IPS-15b (cell line): ENCODE data around the gene FHOD1.

ENCODE experiments used
- H3K27me3 ChIP-seq: one replicate; pipeline ENCODE4 v1.6.1; 2013; ENCODE audit warnings: low read length; ENCODE audit not compliant: control insufficient read depth, insufficient read depth
- H3K36me3 ChIP-seq: one replicate; pipeline ENCODE4 v1.6.1; 2013; ENCODE audit warnings: low read length; ENCODE audit not compliant: control insufficient read depth, insufficient read depth
- H3K4me1 ChIP-seq: one replicate; pipeline ENCODE4 v1.6.1; 2013; ENCODE audit warnings: mild to moderate bottlenecking, low read length; ENCODE audit not compliant: control insufficient read depth, insufficient read depth
- H3K4me3 ChIP-seq: one replicate; pipeline ENCODE4 v1.5.1; 2013; ENCODE audit warnings: low read depth, low read length
- H3K9ac ChIP-seq: one replicate; pipeline ENCODE4 v1.6.1; 2013; ENCODE audit warnings: low read depth, mild to moderate bottlenecking, low read length
- H3K9me3 ChIP-seq: one replicate; pipeline ENCODE4 v1.6.1; 2013; ENCODE audit warnings: mild to moderate bottlenecking, low read length; ENCODE audit not compliant: control insufficient read depth, insufficient read depth

Gene FHOD1

GRCh38 chr16:67282447-67282805, 35.1 kb upstream of the FHOD1 start:
- H3K4me1 ChIP-seq = no peaks in the 10 kb centered on the region
- H3K36me3 ChIP-seq = peaks cover 6% of the 10 kb centered on the region

GRCh38 chr16:67281536-67282446, 34.5 kb upstream of the FHOD1 start:
- H3K9ac ChIP-seq = no peak overlapping the region

More at GRCh38 chr16:67282447-67282805, 35.1 kb upstream of the FHOD1 start:
- Histone ChIP-seq H3K27me3 (no peaks in the 10 kb centered on the region), H3K9ac (no peak overlapping the region), H3K4me3 (no peak overlapping the region), H3K9me3 (no peaks in the 10 kb centered on the region)

GRCh38 chr16:67280090-67281015, 33.1 kb upstream of the FHOD1 start:
- Histone ChIP-seq H3K27me3 (no peaks in the 10 kb centered on the region), H3K36me3 (peaks cover 3% of the 10 kb centered on the region), H3K4me3 (peak overlapping the region; percentile 82), H3K4me1 (no peaks in the 10 kb centered on the region), H3K9me3 (no peaks in the 10 kb centered on the region), H3K9ac (no peak overlapping the region)

More at GRCh38 chr16:67281536-67282446, 34.5 kb upstream of the FHOD1 start:
- Histone ChIP-seq H3K4me1 (no peaks in the 10 kb centered on the region), H3K9me3 (no peaks in the 10 kb centered on the region), H3K4me3 (no peak overlapping the region), H3K27me3 (no peaks in the 10 kb centered on the region), H3K36me3 (peaks cover 3% of the 10 kb centered on the region)

DNA sequence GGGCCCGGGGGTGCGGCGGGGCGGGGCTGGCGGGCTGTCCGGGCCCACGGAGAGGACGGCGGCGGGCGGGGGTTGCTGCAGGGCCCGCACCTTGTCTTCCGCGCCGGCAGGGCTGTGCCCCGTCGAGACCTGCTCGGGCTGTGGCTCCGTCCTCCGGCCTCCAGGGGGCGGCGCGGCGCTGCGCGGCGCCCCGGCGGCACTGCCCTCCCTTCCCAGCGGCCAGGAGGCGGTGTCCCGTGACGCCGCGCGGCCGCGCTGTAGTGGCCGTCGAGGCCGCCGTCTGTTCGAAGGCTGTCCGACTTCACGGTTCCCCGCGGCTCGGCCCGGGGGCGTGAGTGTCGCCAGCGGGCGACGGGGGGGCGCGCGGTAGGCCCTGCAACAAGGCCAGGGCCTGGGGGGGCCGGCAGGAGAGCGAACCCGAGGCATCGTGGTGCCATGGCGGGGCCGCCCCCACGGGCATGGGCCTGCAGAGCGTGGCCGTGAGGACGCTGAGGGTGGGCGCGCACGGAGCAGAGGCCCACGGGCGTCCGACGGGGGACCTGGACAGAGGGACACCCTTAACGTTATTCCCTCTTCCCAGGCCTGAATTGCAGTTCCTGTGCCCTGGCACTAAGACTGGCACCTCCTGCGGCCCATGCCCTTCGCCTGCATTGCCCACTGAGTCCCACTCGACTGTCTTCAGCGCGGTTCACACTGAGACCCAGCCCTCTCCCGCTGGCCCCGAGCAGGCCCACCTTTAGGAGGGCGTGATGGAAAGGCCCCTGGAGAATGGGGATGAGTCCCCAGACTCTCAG, 32.2 kb upstream of the FHOD1 start, which contains the start of gene PLEKHG4:
Gene PLEKHG4, plus strand, starts transcription at position 237 of the 794 bp plus-strand sequence. Its CDS starts 513 bp downstream, at position 750.
- H3K4me3 ChIP-seq = peak within 1 kb of the TSS; percentile 82
- H3K27me3 ChIP-seq = no peaks in the 10 kb centered on the region
- H3K9ac ChIP-seq = peak within 1 kb of the TSS; percentile 65
- peaks cover 3% of the 10 kb centered on the region for H3K36me3 ChIP-seq
- no peaks in the 10 kb centered on the region for H3K9me3 ChIP-seq
- H3K4me1 ChIP-seq = no peaks in the 10 kb centered on the region

- H3K27me3 ChIP-seq = no peaks in the 10 kb centered on the region
- H3K4me1 ChIP-seq = no peaks in the 10 kb centered on the region
- peaks cover 3% of the 10 kb centered on the region for H3K36me3 ChIP-seq
- H3K9me3 ChIP-seq = no peaks in the 10 kb centered on the region
- H3K4me3 ChIP-seq = peak overlapping the region; percentile 82
- H3K9ac ChIP-seq = peak overlapping the region; percentile 54
Measured at GRCh38 chr16:67278773-67279295, 31.6 kb upstream of the FHOD1 start.

GRCh38 chr16:67277999-67278772, 30.9 kb upstream of the FHOD1 start:
- Histone ChIP-seq H3K36me3 (peaks cover 3% of the 10 kb centered on the region), H3K4me1 (no peaks in the 10 kb centered on the region), H3K4me3 (peak overlapping the region; percentile 82), H3K27me3 (no peaks in the 10 kb centered on the region), H3K9ac (peak overlapping the region; percentile 65), H3K9me3 (no peaks in the 10 kb centered on the region)

GRCh38 chr16:67277294-67277998, 30.2 kb upstream of the FHOD1 start:
- Histone ChIP-seq H3K4me3 (no peak overlapping the region), H3K9ac (no peak overlapping the region), H3K27me3 (no peaks in the 10 kb centered on the region)

DNA sequence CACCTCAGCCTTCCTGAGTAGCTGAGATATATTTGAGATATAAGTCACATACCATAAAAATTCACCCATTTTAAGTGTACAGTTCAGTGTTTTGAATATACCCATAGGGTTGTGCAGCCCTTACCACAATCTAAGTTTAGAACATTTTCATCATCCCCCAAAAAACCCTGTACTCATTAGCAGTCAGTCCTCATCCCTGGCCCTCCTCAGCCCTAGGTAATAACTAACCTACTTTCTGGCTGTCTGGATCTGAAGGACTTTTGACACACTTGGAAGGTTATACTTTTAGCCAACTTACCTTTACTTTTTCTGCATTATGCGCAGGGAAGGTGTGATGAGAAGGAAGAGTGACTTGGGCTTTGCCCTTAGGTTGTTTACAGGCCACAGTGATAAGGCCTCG, 28.0 kb upstream of the FHOD1 start:
- H3K4me1 ChIP-seq = no peaks in the 10 kb centered on the region
- H3K36me3 ChIP-seq = no peaks in the 10 kb centered on the region
- no peak overlapping the region for H3K4me3 ChIP-seq
- H3K9ac ChIP-seq = no peak overlapping the region
- H3K9me3 ChIP-seq = no peaks in the 10 kb centered on the region
- H3K27me3 ChIP-seq = no peaks in the 10 kb centered on the region

More at GRCh38 chr16:67277294-67277998, 30.2 kb upstream of the FHOD1 start:
- Histone ChIP-seq H3K9me3 (no peaks in the 10 kb centered on the region), H3K36me3 (peaks cover 3% of the 10 kb centered on the region), H3K4me1 (no peaks in the 10 kb centered on the region)

GRCh38 chr16:67271446-67271845, 24.2 kb upstream of the FHOD1 start:
- Histone ChIP-seq H3K9ac (no peak overlapping the region), H3K4me3 (no peak overlapping the region), H3K36me3 (no peaks in the 10 kb centered on the region), H3K4me1 (peaks cover 3% of the 10 kb centered on the region), H3K27me3 (no peaks in the 10 kb centered on the region), H3K9me3 (no peaks in the 10 kb centered on the region)

DNA sequence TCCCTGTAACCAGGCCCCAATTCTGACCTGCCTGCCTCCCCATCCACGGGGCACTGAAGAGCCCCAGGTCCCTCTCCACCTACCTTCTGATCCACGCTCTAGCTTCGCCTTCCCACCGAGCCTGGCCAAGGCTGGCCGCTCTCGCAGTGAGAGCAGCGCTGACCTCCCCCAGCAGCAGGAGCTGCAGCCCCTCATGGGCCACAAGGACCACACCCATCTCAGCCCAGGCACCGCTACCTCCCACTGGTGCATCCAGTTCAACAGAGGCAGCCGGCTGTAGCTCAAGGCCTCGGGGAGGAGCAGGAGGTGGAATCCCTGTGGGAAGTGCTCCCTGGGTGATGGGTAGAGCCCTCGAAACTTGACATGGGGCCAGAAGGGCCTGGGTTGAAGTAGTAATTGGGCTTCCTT, 23.7 kb upstream of the FHOD1 start:
- Histone ChIP-seq H3K27me3 (no peaks in the 10 kb centered on the region), H3K4me1 (peaks cover 3% of the 10 kb centered on the region), H3K4me3 (no peak overlapping the region), H3K36me3 (no peaks in the 10 kb centered on the region), H3K9me3 (no peaks in the 10 kb centered on the region), H3K9ac (no peak overlapping the region)
